HEK293 (cell line): ENCODE results near the gene RAP1B.

Experiments used
- CTCF ChIP-seq: fragments of 450-650 bp; formaldehyde crosslinking; IDR thresholded peaks from 2 replicates; pipeline ENCODE4 v1.5.1; 2016; ENCODE audit warnings: missing biosample characterization, missing genetic modification characterization
- ELK4 ChIP-seq: IDR thresholded peaks from 2 replicates; pipeline ENCODE4 v1.6.1; 2011; ENCODE audit warnings: mild to moderate bottlenecking, low read depth, low read length, borderline replicate concordance
- INSM2 ChIP-seq: fragments of 450-650 bp; formaldehyde crosslinking; IDR thresholded peaks from 2 replicates; pipeline ENCODE4 v1.5.1; 2016; ENCODE audit warnings: missing biosample characterization, missing genetic modification characterization
- KLF16 ChIP-seq: fragments of 450-650 bp; formaldehyde crosslinking; IDR thresholded peaks from 2 replicates; pipeline ENCODE4 v1.5.1; 2017; ENCODE audit warnings: missing biosample characterization, missing genetic modification characterization
- OVOL3 ChIP-seq: fragments of 450-650 bp; formaldehyde crosslinking; IDR thresholded peaks from 2 replicates; pipeline ENCODE4 v1.5.1; 2016; ENCODE audit warnings: missing biosample characterization, missing genetic modification characterization
- REST ChIP-seq: fragments of 450-650 bp; formaldehyde crosslinking; IDR thresholded peaks from 2 replicates; pipeline ENCODE4 v1.5.1; 2016; ENCODE audit warnings: missing biosample characterization, missing genetic modification characterization
- TCF7L2 ChIP-seq: IDR thresholded peaks from 2 replicates; pipeline ENCODE4 v1.6.1; 2011; ENCODE audit warnings: low read depth, mild to moderate bottlenecking, inconsistent platforms, low read length, moderate library complexity, borderline replicate concordance
- ZNF707 ChIP-seq: fragments of 450-650 bp; formaldehyde crosslinking; IDR thresholded peaks from 2 replicates; pipeline ENCODE4 v1.5.1; 2016; ENCODE audit warnings: missing biosample characterization, missing genetic modification characterization
- ZSCAN5A ChIP-seq: fragments of 450-650 bp; formaldehyde crosslinking; IDR thresholded peaks from 2 replicates; pipeline ENCODE4 v1.5.1; 2016; ENCODE audit warnings: missing biosample characterization, missing genetic modification characterization

GRCh38 chr12:68565391-68565903, 45.3 kb upstream of the RAP1B start:
- TF ChIP-seq ELK4: no peak
- no peak for TF ChIP-seq CTCF (tag by site-specific recombination)
- TF ChIP-seq TCF7L2: peak; percentile 74
- peak; percentile 77 for TF ChIP-seq OVOL3 (tag by site-specific recombination)
- TF ChIP-seq INSM2 (tag by site-specific recombination): peak; percentile 93
- TF ChIP-seq KLF16 (tag by site-specific recombination): peak; percentile 68; the same call in 1 of the 2 replicates
- TF ChIP-seq ZNF707 (tag by site-specific recombination): no peak
- no peak for TF ChIP-seq ZSCAN5A (tag by site-specific recombination)
- TF ChIP-seq REST (tag by site-specific recombination): no peak
